ENCODE measurements around the gene PMVK. TPM values are rescaled to one million over a fixed set of nuclear protein-coding genes. Genes with fewer than 3 reads are reported as not detected.

PMVK gene
- total and polyA plus RNA-seq, 2 of the 8 experiments (the other 6 are each of a cell fraction or from before 2014, with no cell fraction given): 23.8 to 26.5 TPM

- FAIRE-seq (no peak), DNase-seq (ENCODE audit: low read depth in 1 of 2, low spot score in 2 of 2) (no peak)
- H3K27ac ChIP-seq (ENCODE audit: low read depth, low read length): no peak overlapping the region
- no peak overlapping the region for H3K9ac ChIP-seq (replicated peaks in 1 of 4; ENCODE audit: extremely low read depth in 1 of 4, low read depth in 3 of 4, low read length in 3 of 4)
- WGBS, 2 experiments (ENCODE audit: extremely low coverage in 1 of 2, insufficient coverage in 1 of 2, insufficient read length in 1 of 2, insufficient replicate concordance in 2 of 2, low coverage in 1 of 2, low lambda C conversion rate in 2 of 2, missing lambda C conversion rate in 1 of 2): 79% methylated on average over 9 of the region's 9 CpGs; no CpG with 5 or more reads in 1 of the 2 experiments
- no peak overlapping the region for H4K5ac ChIP-seq (ENCODE audit: insufficient read length, low read depth, low read length)
- H4K91ac ChIP-seq (replicated peaks; ENCODE audit: insufficient read length, low read length): no peak overlapping the region
- no peak overlapping the region for H3K4me3 ChIP-seq (ENCODE audit: extremely low read depth in 1 of 4, insufficient read depth in 2 of 4, low read depth in 3 of 4, low read length in 4 of 4)
- peaks cover 0 to 2% of the 10 kb centered on the region in 2 experiments for H4K20me1 ChIP-seq (replicated peaks in 1 of 2; ENCODE audit: control insufficient read depth in 1 of 2, insufficient read depth in 2 of 2, low read length in 2 of 2)
- no peak overlapping the region for H2BK5ac ChIP-seq (ENCODE audit: low read depth, low read length)
- H3K27me3 ChIP-seq (replicated peaks in 1 of 4; ENCODE audit: control insufficient read depth in 3 of 4, extremely low read depth in 1 of 4, insufficient read depth in 3 of 4, low read length in 3 of 4): no peaks in the 10 kb centered on the region
- no peaks in the 10 kb centered on the region for H3K79me2 ChIP-seq (ENCODE audit: control insufficient read depth in 1 of 2, insufficient read depth in 2 of 2, low read length in 2 of 2)
- H2BK120ac ChIP-seq (replicated peaks; ENCODE audit: low read depth, low read length): no peak overlapping the region
- H3K36me3 ChIP-seq (ENCODE audit: control insufficient read depth in 2 of 4, insufficient read depth in 4 of 4, low read length in 3 of 4): no peaks in the 10 kb centered on the region; a peak in 1 of 8 replicates
- ChIA-PET POLR2A (ENCODE audit: partially characterized antibody) (interaction anchor here (0.6 to 6.0 kb wide), 10 partner anchors 8 to 36 kb away, joined by 3 to 22 read pairs (median 4); partner anchors contain the start of genes PMVK and PYGO2), CTCF (ENCODE audit: partially characterized antibody) (interaction anchor here (1.0 to 1.9 kb wide), 27 partner anchors 12 to 398 kb away, joined by 3 to 6 read pairs (median 4); partner anchors contain the start of gene ADAM15)
- H3K4ac ChIP-seq (replicated peaks; ENCODE audit: insufficient read length, low read depth, low read length): no peak overlapping the region
- H3K14ac ChIP-seq (ENCODE audit: insufficient read length): no peak overlapping the region
- no peaks in the 10 kb centered on the region for H3K79me1 ChIP-seq (ENCODE audit: low read depth, low read length)
- H2BK20ac ChIP-seq (ENCODE audit: low read length): no peak overlapping the region
- H2AFZ ChIP-seq (ENCODE audit: low read length): no peak overlapping the region
- H3K23ac ChIP-seq (ENCODE audit: insufficient read length): no peak overlapping the region
- no peak overlapping the region for H3K56ac ChIP-seq (replicated peaks; ENCODE audit: insufficient read length, low read depth, low read length)
- no peak overlapping the region for H2BK12ac ChIP-seq (ENCODE audit: low read depth, low read length)
- no peak overlapping the region for H2BK15ac ChIP-seq (ENCODE audit: low read length)
- H3K23me2 ChIP-seq (ENCODE audit: low read depth, low read length): no peaks in the 10 kb centered on the region
- H3K18ac ChIP-seq (ENCODE audit: extremely low read depth, low read length): no peak overlapping the region
- H4K8ac ChIP-seq (ENCODE audit: extremely low read depth, insufficient read depth, low read length): no peak overlapping the region
- no peak overlapping the region for H3K4me2 ChIP-seq (ENCODE audit: insufficient read depth in 1 of 2, low read depth in 2 of 2, low read length in 2 of 2)
- peaks cover 2 to 5% (median 5%) of the 10 kb centered on the region in 4 experiments; a peak in 6 of 7 replicates for H3K4me1 ChIP-seq (replicated peaks in 1 of 4; ENCODE audit: control insufficient read depth in 3 of 4, insufficient read depth in 4 of 4, low read length in 3 of 4)
- no peaks in the 10 kb centered on the region for H3K9me3 ChIP-seq (ENCODE audit: insufficient read depth in 2 of 2, low read depth in 1 of 2, low read length in 1 of 2)
- H2AK5ac ChIP-seq (ENCODE audit: low read depth, low read length): no peak overlapping the region
- TF ChIP-seq SIRT6 (IDR thresholded peaks at IDR 0.05; ENCODE audit: low read length) (no peak), SIX5 (IDR thresholded peaks at IDR 0.05; ENCODE audit: low read depth, low read length) (no peak)
Measured at GRCh38 chr1:154944401-154945159, 8.1 kb upstream of the PMVK start.

All from H1 (cell line).